EH (cell line): ENCODE measurements around the gene EGFR.

Experiments used
- DNase-seq: peaks from one replicate; pipeline ENCODE4 v3.0.0-alpha.2; 2015; ENCODE audit warnings: low read depth

The EGFR gene

GRCh38 chr7:55063061-55063460, 44.2 kb downstream of the EGFR start:
- DNase-seq, result peak; percentile 47

- peak; percentile 85 for DNase-seq
Observed at GRCh38 chr7:55063633-55064032, 44.8 kb downstream of the EGFR start.

- peak; percentile 98 for DNase-seq
Observed at GRCh38 chr7:55065079-55065478, 46.3 kb downstream of the EGFR start.

- peak; percentile 96 for DNase-seq
Observed at GRCh38 chr7:55065511-55066229, 46.9 kb downstream of the EGFR start.

- DNase-seq, result no peak
Observed at GRCh38 chr7:55066524-55066923, 47.7 kb downstream of the EGFR start.

- DNase-seq, result no peak
Observed at GRCh38 chr7:55066938-55067337, 48.1 kb downstream of the EGFR start.

GRCh38 chr7:55067748-55068147, 48.9 kb downstream of the EGFR start:
- DNase-seq, result no peak

- peak; percentile 45 for DNase-seq
Observed at GRCh38 chr7:55069271-55069792, 50.5 kb downstream of the EGFR start.

GRCh38 chr7:55070271-55070743, 51.5 kb downstream of the EGFR start:
- no peak for DNase-seq

GRCh38 chr7:55070854-55071253, 52.0 kb downstream of the EGFR start:
- DNase-seq, result no peak

- DNase-seq, result peak; percentile 44
Observed at GRCh38 chr7:55071411-55072175, 52.8 kb downstream of the EGFR start.

GRCh38 chr7:55072251-55072650, 53.4 kb downstream of the EGFR start:
- no peak for DNase-seq

GRCh38 chr7:55073051-55073511, 54.3 kb downstream of the EGFR start:
- DNase-seq, result peak; percentile 81

- DNase-seq, result peak; percentile 81
Observed at GRCh38 chr7:55073976-55074528, 55.2 kb downstream of the EGFR start.

- DNase-seq, result no peak
Observed at GRCh38 chr7:55075464-55076021, 56.7 kb downstream of the EGFR start.

- no peak for DNase-seq
Observed at GRCh38 chr7:55077561-55078410, 59.0 kb downstream of the EGFR start.

- no peak for DNase-seq
Observed at GRCh38 chr7:55078465-55079372, 59.9 kb downstream of the EGFR start.

- DNase-seq, result no peak
Observed at GRCh38 chr7:55080000-55080623, 61.3 kb downstream of the EGFR start.

GRCh38 chr7:55081068-55081467, 62.3 kb downstream of the EGFR start:
- no peak for DNase-seq
